AG10803 (cell line): ENCODE data around the gene STK39.
"Not testable (repeated sequence)": the region's sequence is repeated elsewhere in the genome, so short reads cannot be mapped to it uniquely, and the experiment has no call there.

Experiments used
- DNase-seq: peaks from one replicate; pipeline ENCODE4 v3.0.0; 2010; ENCODE audit warnings: low read depth
- H3K4me3 ChIP-seq: 2 replicates; pipeline ENCODE4 v1.5.1; 2011; ENCODE audit warnings: mild to moderate bottlenecking, low read length, control low read depth
- CTCF ChIP-seq: conservative IDR thresholded peaks from 2 replicates; pipeline ENCODE4 v1.5.1; 2011; ENCODE audit warnings: mild to moderate bottlenecking, low read length, control low read depth, inconsistent platforms

STK39 gene

GRCh38 chr2:168052773-168053172 is 194.6 kb downstream of the STK39 start:
- H3K4me3 ChIP-seq, result no peak overlapping the region
- TF ChIP-seq CTCF, result no peak
- DNase-seq, result no peak

GRCh38 chr2:168050377-168050776 is 197.0 kb downstream of the STK39 start:
- no peak overlapping the region for H3K4me3 ChIP-seq
- DNase-seq, result no peak
- TF ChIP-seq CTCF, result no peak

DNA sequence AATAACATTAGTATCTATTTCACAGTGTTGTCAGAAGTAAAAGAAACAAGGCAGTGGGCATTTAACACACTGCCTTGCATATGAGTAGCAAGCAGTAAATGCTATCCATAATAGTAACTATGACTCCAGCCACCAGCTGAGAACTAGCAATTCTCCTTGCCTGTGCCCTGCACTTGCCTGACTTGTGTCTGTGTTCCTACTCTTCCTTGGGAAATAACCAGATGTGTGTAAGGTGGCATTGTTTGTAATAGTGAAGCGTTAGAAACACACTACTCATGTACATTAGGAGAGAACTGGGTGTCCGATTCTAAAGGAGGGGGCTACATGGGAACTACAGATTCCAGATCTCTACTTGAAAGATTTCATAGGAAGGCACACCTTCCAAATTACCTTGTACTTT is 197.8 kb downstream of the STK39 start:
- H3K4me3 ChIP-seq, result no peak overlapping the region
- TF ChIP-seq CTCF, result no peak
- DNase-seq, result no peak

GRCh38 chr2:168047091-168047690 is 200.2 kb downstream of the STK39 start:
- DNase-seq, result no peak
- no peak overlapping the region for H3K4me3 ChIP-seq
- no peak for TF ChIP-seq CTCF

DNA sequence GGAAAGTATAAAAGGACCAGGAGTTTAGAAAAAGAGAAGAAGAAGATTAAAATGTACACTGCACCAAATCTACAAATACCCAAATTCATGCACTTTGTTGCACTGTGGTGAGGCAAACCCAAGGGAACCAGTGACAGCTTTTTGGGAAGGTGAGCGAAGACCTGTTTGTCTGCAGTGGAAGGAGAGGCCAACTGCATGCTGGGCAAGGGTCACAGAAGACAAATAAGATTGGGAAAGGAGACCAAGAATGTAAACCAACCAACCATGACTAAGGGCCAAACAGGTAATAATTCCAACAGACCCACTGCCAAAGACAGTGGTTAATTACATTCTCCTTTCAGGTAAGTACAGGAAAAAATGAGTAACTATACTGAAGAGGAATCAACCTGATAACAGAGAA is 202.8 kb downstream of the STK39 start:
- TF ChIP-seq CTCF, result no peak
- no peak overlapping the region for H3K4me3 ChIP-seq
- no peak for DNase-seq

GRCh38 chr2:168044176-168044575 is 203.2 kb downstream of the STK39 start:
- no peak overlapping the region for H3K4me3 ChIP-seq
- no peak for DNase-seq
- TF ChIP-seq CTCF, result no peak

DNA sequence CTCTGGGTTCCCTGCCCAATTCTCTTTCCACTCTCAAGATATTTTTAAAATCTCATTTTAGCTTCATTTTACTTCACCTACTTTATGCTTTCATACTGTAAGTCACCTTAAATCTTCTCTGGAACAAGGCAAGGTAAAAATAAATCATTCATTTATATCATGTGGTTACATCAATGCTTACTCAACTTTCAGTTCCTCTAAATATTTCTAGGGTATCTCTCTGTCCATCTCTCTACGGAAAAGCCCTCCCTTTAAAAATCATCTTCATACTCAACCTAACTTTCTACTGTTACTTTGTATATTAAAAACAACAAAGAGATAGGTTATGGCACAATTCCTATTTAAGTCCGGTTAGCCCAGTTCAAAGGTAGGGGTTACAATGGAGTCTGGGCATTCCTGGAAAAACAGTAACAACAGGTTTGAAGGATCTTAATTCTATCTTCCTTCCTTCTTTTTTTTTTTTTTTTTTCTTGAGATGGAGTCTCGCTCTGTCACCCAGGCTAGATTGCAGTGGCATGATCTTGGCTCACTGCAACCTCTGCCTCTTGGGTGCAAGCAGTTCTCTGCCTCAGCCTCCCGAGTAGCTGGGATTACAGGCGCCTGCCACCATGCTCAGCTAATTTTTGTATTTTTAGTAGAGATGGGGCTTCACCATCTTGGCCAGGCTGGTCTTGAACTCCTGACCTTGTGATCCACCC is 205.1 kb downstream of the STK39 start:
- H3K4me3 ChIP-seq, DNase-seq: not testable (repeated sequence)
